Gastroesophageal sphincter (tissue), 4 donors: Measurements from ENCODE around the gene GNPAT. TPM values are rescaled to one million over a fixed set of nuclear protein-coding genes. Genes with fewer than 3 reads are reported as not detected.

Experiments
- ATAC-seq: fragments of 150-250 bp; one replicate; pipeline ENCODE4 v1.9.1; 2016; ENCODE audit warnings: mild to moderate bottlenecking, moderate library complexity
- H3K27ac ChIP-seq, 4 donors: fragments of 200-600 bp; sonication (generic) in 3 of 4; 1 replicate in 3 of 4; 2 replicates in 1 of 4; pipeline ENCODE4 v1.5.1; 2016 to 2019
- H3K27me3 ChIP-seq: fragments of 200-600 bp; sonication (generic); one replicate; pipeline ENCODE4 v1.5.1; 2019
- H3K36me3 ChIP-seq, 2 donors: fragments of 200-600 bp; sonication (generic); one replicate each; pipeline ENCODE4 v1.5.1; 2019; ENCODE audit warnings: control low read depth in 1 of 2
- H3K4me1 ChIP-seq, 3 donors: fragments of 200-600 bp; sonication (generic); 1 replicate in 2 of 3; 2 replicates in 1 of 3; pipeline ENCODE4 v1.5.1; 2016 to 2019; ENCODE audit warnings: control low read depth in 2 of 3
- H3K4me3 ChIP-seq, 2 donors: fragments of 200-600 bp; sonication (generic); one replicate each; pipeline ENCODE4 v1.5.1; 2019; ENCODE audit warnings: mild to moderate bottlenecking in 1 of 2, moderate library complexity in 1 of 2
- H3K9me3 ChIP-seq, 3 donors: fragments of 200-600 bp; sonication (generic); one replicate each; pipeline ENCODE4 v1.5.1; 2017 to 2019; ENCODE audit warnings: control low read depth in 2 of 3
- CTCF ChIP-seq, 4 experiments: fragments of 200-600 bp in 2 of 4; fragments of 450-650 bp in 2 of 4; sonication (generic) in 1 of 4; IDR thresholded peaks; one replicate each; pipeline ENCODE4 v1.5.1; 2017 to 2019; ENCODE audit warnings: antibody characterized with exemption in 4 of 4, mild to moderate bottlenecking in 2 of 4, moderate library complexity in 2 of 4
- EP300 ChIP-seq: sonication (generic); formaldehyde crosslinking; IDR thresholded peaks from one replicate; pipeline ENCODE4 v1.6.1; 2017; ENCODE audit warnings: antibody characterized with exemption, mild to moderate bottlenecking
- POLR2A ChIP-seq, 2 donors: fragments of 450-650 bp; IDR thresholded peaks; one replicate each; pipeline ENCODE4 v1.6.1; 2017; ENCODE audit warnings: antibody characterized with exemption in 2 of 2, mild to moderate bottlenecking in 2 of 2, moderate library complexity in 1 of 2
- POLR2AphosphoS5 ChIP-seq: sonication (generic); formaldehyde crosslinking; IDR thresholded peaks from one replicate; pipeline ENCODE4 v1.6.1; 2017; ENCODE audit warnings: antibody characterized with exemption
- WGBS, 2 donors: methylation state at CpG; one replicate each; pipeline ENCODE4 v1.1.5; 2018; ENCODE audit warnings: low coverage in 1 of 2; 5-methylcytosine and 5-hydroxymethylcytosine counted together
- total RNA-seq, 4 donors: library from RNA; depleted of rRNA; stranded (reverse); fragments of >200 nt; gene quantifications; one replicate each; pipeline ENCODE4 v1.1.0, GENCODE V29; 2016

GNPAT gene
- total RNA-seq, 4 donors from 2014 or later = 43.8 to 74.5 (median 57.7) TPM

- no peak for ATAC-seq
- Histone ChIP-seq H3K27me3 (peaks cover 31% of the 10 kb centered on the region), H3K4me1 (no peaks in the 10 kb centered on the region), H3K9me3 (no peaks in the 10 kb centered on the region), H3K27ac (no peak overlapping the region), H3K36me3 (peaks cover 0 to 29% of the 10 kb centered on the region in 2 donors), H3K4me3 (no peak overlapping the region)
- TF ChIP-seq POLR2A (IDR thresholded peaks at IDR 0.05) = no peak
- TF ChIP-seq EP300 = no peak
- no peak for TF ChIP-seq POLR2AphosphoS5
- no peak for TF ChIP-seq CTCF (IDR thresholded peaks at IDR 0.05)
- 74 to 78% methylated on average over 6 of the region's 10 CpGs for WGBS, 2 donors
Observed at GRCh38 chr1:231219422-231220401, 21.3 kb upstream of the GNPAT start.

- Histone ChIP-seq H3K4me1 (no peaks in the 10 kb centered on the region), H3K27me3 (peaks cover 20% of the 10 kb centered on the region), H3K4me3 (no peak overlapping the region), H3K9me3 (no peaks in the 10 kb centered on the region), H3K36me3 (peaks cover 0 to 40% of the 10 kb centered on the region in 2 donors), H3K27ac (no peak overlapping the region)
- ATAC-seq = no peak
- TF ChIP-seq EP300 = no peak
- no peak for TF ChIP-seq POLR2AphosphoS5
- no peak for TF ChIP-seq CTCF (IDR thresholded peaks at IDR 0.05)
- TF ChIP-seq POLR2A (IDR thresholded peaks at IDR 0.05) = no peak
- 91 to 100% methylated on average over 1 to 6 of the region's 11 CpGs for WGBS, 2 donors
Observed at GRCh38 chr1:231220801-231221200, 20.2 kb upstream of the GNPAT start.

- 78 to 82% methylated on average over 2 to 7 of the region's 7 CpGs for WGBS, 2 donors
- no peaks in the 10 kb centered on the region for H3K4me1 ChIP-seq
- H3K4me3 ChIP-seq = no peak overlapping the region
- H3K27me3 ChIP-seq = no peaks in the 10 kb centered on the region
- ATAC-seq = no peak
- H3K36me3 ChIP-seq = peaks cover 0 to 86% of the 10 kb centered on the region in 2 donors
- no peak overlapping the region for H3K27ac ChIP-seq
- no peaks in the 10 kb centered on the region for H3K9me3 ChIP-seq
- no peak for TF ChIP-seq CTCF (IDR thresholded peaks at IDR 0.05)
- TF ChIP-seq POLR2A (IDR thresholded peaks at IDR 0.05) = no peak
- no peak for TF ChIP-seq POLR2AphosphoS5
Observed at GRCh38 chr1:231226156-231226555, 14.9 kb upstream of the GNPAT start.

- Histone ChIP-seq H3K27ac (no peak overlapping the region), H3K9me3 (no peaks in the 10 kb centered on the region), H3K36me3 (peaks cover 0 to 46% of the 10 kb centered on the region in 2 donors), H3K4me1 (peaks cover 0 to 9% (median under 1%) of the 10 kb centered on the region in 3 donors), H3K4me3 (no peak overlapping the region), H3K27me3 (no peaks in the 10 kb centered on the region)
- TF ChIP-seq POLR2A (IDR thresholded peaks at IDR 0.05) = no peak
- TF ChIP-seq CTCF (IDR thresholded peaks at IDR 0.05) = no peak
- no peak for ATAC-seq
- WGBS, 2 donors = 92 to 97% methylated on average over 5 to 6 of the region's 10 CpGs
Observed at GRCh38 chr1:231231511-231231910, 9.5 kb upstream of the GNPAT start.
